ENCODE data around the gene CLDN6.

Gene CLDN6

GRCh38 chr16:3035972-3036725, 18.2 kb upstream of the CLDN6 start:
- no peak overlapping the region for H3K9ac ChIP-seq (ENCODE audit: low read length)
- peaks cover 68% of the 10 kb centered on the region for H3K27me3 ChIP-seq (ENCODE audit: control insufficient read depth, insufficient read depth, low read length)
- H3K27ac ChIP-seq (ENCODE audit: low read depth, low read length) = no peak overlapping the region
- peak overlapping the region; percentile 68 for H3K4me3 ChIP-seq (ENCODE audit: low read depth, low read length)
- peaks cover 17% of the 10 kb centered on the region for H3K4me1 ChIP-seq (ENCODE audit: control insufficient read depth, insufficient read depth, low read length)
- H3K36me3 ChIP-seq (ENCODE audit: control insufficient read depth, insufficient read depth, low read length) = no peaks in the 10 kb centered on the region
- H3K9me3 ChIP-seq (ENCODE audit: control insufficient read depth, insufficient read depth, low read depth, low read length) = no peaks in the 10 kb centered on the region

GRCh38 chr16:3035289-3035971, 17.4 kb upstream of the CLDN6 start:
- H3K36me3 ChIP-seq (ENCODE audit: control insufficient read depth, insufficient read depth, low read length) = no peaks in the 10 kb centered on the region
- H3K4me3 ChIP-seq (ENCODE audit: low read depth, low read length) = peak overlapping the region; percentile 68
- peaks cover 20% of the 10 kb centered on the region for H3K4me1 ChIP-seq (ENCODE audit: control insufficient read depth, insufficient read depth, low read length)
- no peak overlapping the region for H3K27ac ChIP-seq (ENCODE audit: low read depth, low read length)
- H3K9ac ChIP-seq (ENCODE audit: low read length) = no peak overlapping the region
- H3K27me3 ChIP-seq (ENCODE audit: control insufficient read depth, insufficient read depth, low read length) = peaks cover 76% of the 10 kb centered on the region
- H3K9me3 ChIP-seq (ENCODE audit: control insufficient read depth, insufficient read depth, low read depth, low read length) = no peaks in the 10 kb centered on the region

GRCh38 chr16:3032624-3033023, 14.6 kb upstream of the CLDN6 start:
- H3K36me3 ChIP-seq (ENCODE audit: control insufficient read depth, insufficient read depth, low read length) = no peaks in the 10 kb centered on the region
- H3K27me3 ChIP-seq (ENCODE audit: control insufficient read depth, insufficient read depth, low read length) = peaks cover 77% of the 10 kb centered on the region
- peaks cover 22% of the 10 kb centered on the region for H3K4me1 ChIP-seq (ENCODE audit: control insufficient read depth, insufficient read depth, low read length)
- no peak overlapping the region for H3K27ac ChIP-seq (ENCODE audit: low read depth, low read length)
- H3K9me3 ChIP-seq (ENCODE audit: control insufficient read depth, insufficient read depth, low read depth, low read length) = no peaks in the 10 kb centered on the region
- H3K9ac ChIP-seq (ENCODE audit: low read length) = no peak overlapping the region
- no peak overlapping the region for H3K4me3 ChIP-seq (ENCODE audit: low read depth, low read length)

GRCh38 chr16:3030222-3031212, 12.5 kb upstream of the CLDN6 start:
- H3K36me3 ChIP-seq (ENCODE audit: control insufficient read depth, insufficient read depth, low read length) = peaks cover 20% of the 10 kb centered on the region
- peaks cover 23% of the 10 kb centered on the region for H3K4me1 ChIP-seq (ENCODE audit: control insufficient read depth, insufficient read depth, low read length)
- no peaks in the 10 kb centered on the region for H3K9me3 ChIP-seq (ENCODE audit: control insufficient read depth, insufficient read depth, low read depth, low read length)
- H3K27me3 ChIP-seq (ENCODE audit: control insufficient read depth, insufficient read depth, low read length) = peaks cover 58% of the 10 kb centered on the region
- no peak overlapping the region for H3K4me3 ChIP-seq (ENCODE audit: low read depth, low read length)
- H3K27ac ChIP-seq (ENCODE audit: low read depth, low read length) = no peak overlapping the region
- no peak overlapping the region for H3K9ac ChIP-seq (ENCODE audit: low read length)

GRCh38 chr16:3029491-3030221, 11.7 kb upstream of the CLDN6 start:
- H3K36me3 ChIP-seq (ENCODE audit: control insufficient read depth, insufficient read depth, low read length) = peaks cover 23% of the 10 kb centered on the region
- H3K4me3 ChIP-seq (ENCODE audit: low read depth, low read length) = no peak overlapping the region
- no peaks in the 10 kb centered on the region for H3K9me3 ChIP-seq (ENCODE audit: control insufficient read depth, insufficient read depth, low read depth, low read length)
- peaks cover 22% of the 10 kb centered on the region for H3K4me1 ChIP-seq (ENCODE audit: control insufficient read depth, insufficient read depth, low read length)
- no peak overlapping the region for H3K27ac ChIP-seq (ENCODE audit: low read depth, low read length)
- H3K27me3 ChIP-seq (ENCODE audit: control insufficient read depth, insufficient read depth, low read length) = peaks cover 50% of the 10 kb centered on the region
- no peak overlapping the region for H3K9ac ChIP-seq (ENCODE audit: low read length)

- Histone ChIP-seq H3K4me3 (ENCODE audit: low read depth, low read length) (0 out of 2 replicates have a peak overlapping the region, but pooled peaks have one; percentile 13), H3K36me3 (ENCODE audit: control insufficient read depth, insufficient read depth, low read length) (peaks cover 23% of the 10 kb centered on the region)
Measured at GRCh38 chr16:3028716-3029319, 10.8 kb upstream of the CLDN6 start.

GRCh38 chr16:3027983-3028715, 10.2 kb upstream of the CLDN6 start:
- H3K27ac ChIP-seq (ENCODE audit: low read depth, low read length) = no peak overlapping the region
- no peaks in the 10 kb centered on the region for H3K9me3 ChIP-seq (ENCODE audit: control insufficient read depth, insufficient read depth, low read depth, low read length)
- H3K27me3 ChIP-seq (ENCODE audit: control insufficient read depth, insufficient read depth, low read length) = peaks cover 36% of the 10 kb centered on the region
- peaks cover 23% of the 10 kb centered on the region for H3K36me3 ChIP-seq (ENCODE audit: control insufficient read depth, insufficient read depth, low read length)
- H3K9ac ChIP-seq (ENCODE audit: low read length) = no peak overlapping the region
- H3K4me3 ChIP-seq (ENCODE audit: low read depth, low read length) = 0 out of 2 replicates have a peak overlapping the region, but pooled peaks have one; percentile 31
- peaks cover 22% of the 10 kb centered on the region for H3K4me1 ChIP-seq (ENCODE audit: control insufficient read depth, insufficient read depth, low read length)

More at GRCh38 chr16:3028716-3029319, 10.8 kb upstream of the CLDN6 start:
- Histone ChIP-seq H3K27me3 (ENCODE audit: control insufficient read depth, insufficient read depth, low read length) (peaks cover 42% of the 10 kb centered on the region), H3K9me3 (ENCODE audit: control insufficient read depth, insufficient read depth, low read depth, low read length) (no peaks in the 10 kb centered on the region), H3K4me1 (ENCODE audit: control insufficient read depth, insufficient read depth, low read length) (peaks cover 22% of the 10 kb centered on the region), H3K9ac (ENCODE audit: low read length) (no peak overlapping the region), H3K27ac (ENCODE audit: low read depth, low read length) (no peak overlapping the region)

GRCh38 chr16:3027489-3027795, 9.5 kb upstream of the CLDN6 start:
- H3K36me3 ChIP-seq (ENCODE audit: control insufficient read depth, insufficient read depth, low read length) = peaks cover 29% of the 10 kb centered on the region
- no peak overlapping the region for H3K4me3 ChIP-seq (ENCODE audit: low read depth, low read length)
- H3K4me1 ChIP-seq (ENCODE audit: control insufficient read depth, insufficient read depth, low read length) = peaks cover 28% of the 10 kb centered on the region
- H3K9me3 ChIP-seq (ENCODE audit: control insufficient read depth, insufficient read depth, low read depth, low read length) = no peaks in the 10 kb centered on the region
- H3K27me3 ChIP-seq (ENCODE audit: control insufficient read depth, insufficient read depth, low read length) = peaks cover 30% of the 10 kb centered on the region
- no peak overlapping the region for H3K9ac ChIP-seq (ENCODE audit: low read length)
- no peak overlapping the region for H3K27ac ChIP-seq (ENCODE audit: low read depth, low read length)

- Histone ChIP-seq H3K9ac (ENCODE audit: low read length) (no peak overlapping the region), H3K27ac (ENCODE audit: low read depth, low read length) (no peak overlapping the region), H3K4me3 (ENCODE audit: low read depth, low read length) (no peak overlapping the region), H3K4me1 (ENCODE audit: control insufficient read depth, insufficient read depth, low read length) (peaks cover 32% of the 10 kb centered on the region), H3K27me3 (ENCODE audit: control insufficient read depth, insufficient read depth, low read length) (peaks cover 27% of the 10 kb centered on the region), H3K9me3 (ENCODE audit: control insufficient read depth, insufficient read depth, low read depth, low read length) (no peaks in the 10 kb centered on the region), H3K36me3 (ENCODE audit: control insufficient read depth, insufficient read depth, low read length) (peaks cover 32% of the 10 kb centered on the region)
Measured at GRCh38 chr16:3026609-3027488, 8.9 kb upstream of the CLDN6 start.
